ENCODE data around the gene LBX2. TPM values are rescaled to one million over a fixed set of nuclear protein-coding genes. Genes with fewer than 3 reads are reported as not detected.
A peak's percentile ranks its signal among the peaks of the same experiment; 100 is the strongest.

LBX2 gene
- total and polyA plus RNA-seq, 8 donors, result 0.21 to 2.3 (median 1.1) TPM

DNA sequence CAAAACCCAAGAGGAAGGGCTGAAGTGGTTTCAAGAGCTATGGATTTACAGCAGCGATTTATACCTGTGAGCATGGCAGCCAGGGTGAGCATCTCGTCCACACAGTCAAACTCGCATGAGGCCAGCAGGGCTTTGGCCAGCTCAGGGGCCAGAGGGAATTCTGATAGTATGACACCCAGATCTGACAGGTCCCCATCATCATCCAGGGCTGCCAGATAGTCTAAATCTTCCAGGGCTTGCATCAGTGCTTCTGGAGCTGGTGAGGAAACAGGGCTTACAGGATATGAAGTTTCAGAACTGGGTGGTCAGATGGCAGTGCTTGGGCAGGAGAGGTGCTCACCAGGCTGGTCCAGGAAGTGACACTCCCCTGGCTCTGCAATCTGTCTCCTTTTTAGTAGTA lies 23.1 kb upstream of the LBX2 start:
- Histone ChIP-seq H3K4me3 (no peak overlapping the region), H3K36me3 (peaks cover 0 to 12% (median 0%) of the 10 kb centered on the region in 3 donors), H3K27ac (no peak overlapping the region), H3K4me1 (no peaks in the 10 kb centered on the region), H3K9me3 (no peaks in the 10 kb centered on the region), H3K27me3 (peaks cover 0 to 32% (median 3%) of the 10 kb centered on the region in 4 donors)
- ATAC-seq (no peak), FAIRE-seq (no peak), DNase-seq (peak in 1 of 6 donors; percentile 11)
- intact Hi-C loops (cut with DNase I), result no loop called here
- TF ChIP-seq, protein P1, sequence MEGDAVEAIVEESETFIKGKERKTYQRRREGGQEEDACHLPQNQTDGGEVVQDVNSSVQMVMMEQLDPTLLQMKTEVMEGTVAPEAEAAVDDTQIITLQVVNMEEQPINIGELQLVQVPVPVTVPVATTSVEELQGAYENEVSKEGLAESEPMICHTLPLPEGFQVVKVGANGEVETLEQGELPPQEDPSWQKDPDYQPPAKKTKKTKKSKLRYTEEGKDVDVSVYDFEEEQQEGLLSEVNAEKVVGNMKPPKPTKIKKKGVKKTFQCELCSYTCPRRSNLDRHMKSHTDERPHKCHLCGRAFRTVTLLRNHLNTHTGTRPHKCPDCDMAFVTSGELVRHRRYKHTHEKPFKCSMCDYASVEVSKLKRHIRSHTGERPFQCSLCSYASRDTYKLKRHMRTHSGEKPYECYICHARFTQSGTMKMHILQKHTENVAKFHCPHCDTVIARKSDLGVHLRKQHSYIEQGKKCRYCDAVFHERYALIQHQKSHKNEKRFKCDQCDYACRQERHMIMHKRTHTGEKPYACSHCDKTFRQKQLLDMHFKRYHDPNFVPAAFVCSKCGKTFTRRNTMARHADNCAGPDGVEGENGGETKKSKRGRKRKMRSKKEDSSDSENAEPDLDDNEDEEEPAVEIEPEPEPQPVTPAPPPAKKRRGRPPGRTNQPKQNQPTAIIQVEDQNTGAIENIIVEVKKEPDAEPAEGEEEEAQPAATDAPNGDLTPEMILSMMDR (IDR thresholded peaks at IDR 0.05), result no peak
- WGBS, 2 donors, result 54 to 74% methylated on average over 3 of the region's 3 CpGs

DNA sequence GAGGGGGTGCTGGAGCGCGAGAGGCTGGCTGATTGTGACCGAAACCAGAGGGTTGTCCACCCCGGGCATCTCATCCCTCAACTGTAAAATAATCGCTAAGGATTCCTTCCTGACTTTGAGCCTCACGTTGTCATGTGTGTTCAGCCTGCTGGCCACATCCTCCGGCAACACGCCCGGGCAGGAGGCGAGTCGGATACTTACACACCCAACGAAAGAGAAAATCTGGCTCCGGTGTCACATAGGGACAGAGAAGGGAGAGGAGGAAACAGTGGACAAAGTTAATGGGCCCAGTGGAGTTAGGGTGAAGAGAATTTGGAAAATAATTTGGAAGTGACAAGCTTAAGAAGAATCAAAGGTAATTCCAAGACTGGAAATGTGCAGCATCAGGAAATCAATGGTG lies 17.2 kb upstream of the LBX2 start:
- TF ChIP-seq, protein P1 (IDR thresholded peaks at IDR 0.05), result no peak
- intact Hi-C loops (cut with DNase I), result no loop called here
- Histone ChIP-seq H3K36me3 (no peaks in the 10 kb centered on the region), H3K9me3 (no peaks in the 10 kb centered on the region), H3K27ac (no peak overlapping the region), H3K4me1 (peaks cover 0 to 9% (median 0%) of the 10 kb centered on the region in 3 donors), H3K4me3 (peak overlapping the region in 1 of 4 donors; percentile 45), H3K27me3 (peaks cover 0 to 85% (median 14%) of the 10 kb centered on the region in 4 donors)
- no peak for FAIRE-seq
- no peak for ATAC-seq
- no peak for DNase-seq
- 67 to 72% methylated on average over 13 of the region's 13 CpGs for WGBS, 2 donors

DNA sequence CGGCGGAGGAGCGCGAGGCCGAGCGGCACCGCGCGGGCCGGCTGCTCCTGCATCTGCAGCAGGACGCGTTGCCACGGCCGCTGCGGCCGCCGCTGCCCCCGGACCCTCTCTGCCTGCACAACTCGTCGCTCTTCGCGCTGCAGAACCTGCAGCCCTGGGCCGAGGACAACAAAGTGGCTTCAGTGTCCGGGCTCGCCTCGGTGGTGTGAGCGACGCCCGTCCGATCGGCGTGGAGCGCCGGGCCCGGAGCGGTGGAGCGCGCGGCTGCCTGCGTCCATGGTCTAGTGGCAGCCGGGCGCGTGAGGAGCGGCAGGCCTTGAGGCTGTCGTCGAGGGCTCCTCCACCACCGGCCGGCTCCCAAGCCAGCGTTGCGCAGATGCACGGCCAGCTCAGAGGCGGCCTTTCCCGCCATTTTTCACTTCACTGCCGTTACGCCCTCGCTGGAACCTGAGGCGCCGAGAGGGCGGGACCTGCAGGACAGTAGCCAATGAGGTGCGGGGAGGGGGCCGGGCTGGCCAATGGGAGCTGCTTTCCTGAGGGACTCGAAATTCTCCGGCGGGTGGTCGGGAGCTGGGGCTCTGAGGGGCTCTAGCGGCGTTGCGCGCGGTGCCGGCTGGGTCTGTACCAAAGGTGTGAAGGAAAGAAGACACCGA lies 16.7 kb upstream of the LBX2 start:
- Histone ChIP-seq H3K4me3 (peak overlapping the region; percentile 2 to 45 (median 19)), H3K9me3 (no peaks in the 10 kb centered on the region), H3K27ac (no peak overlapping the region), H3K36me3 (no peaks in the 10 kb centered on the region), H3K4me1 (peaks cover 0 to 9% (median 0%) of the 10 kb centered on the region in 3 donors), H3K27me3 (peaks cover 0 to 86% (median 14%) of the 10 kb centered on the region in 4 donors)
- TF ChIP-seq, protein P1 (IDR thresholded peaks at IDR 0.05), result no peak
- FAIRE-seq (no peak), DNase-seq (peak; percentile 62 to 88 (median 72)), ATAC-seq (peak; percentile 84 to 97 (median 92))
- 3 to 5% methylated on average over 65 to 72 of the region's 72 CpGs for WGBS, 2 donors
- intact Hi-C loops (cut with DNase I), result no loop called here

DNA sequence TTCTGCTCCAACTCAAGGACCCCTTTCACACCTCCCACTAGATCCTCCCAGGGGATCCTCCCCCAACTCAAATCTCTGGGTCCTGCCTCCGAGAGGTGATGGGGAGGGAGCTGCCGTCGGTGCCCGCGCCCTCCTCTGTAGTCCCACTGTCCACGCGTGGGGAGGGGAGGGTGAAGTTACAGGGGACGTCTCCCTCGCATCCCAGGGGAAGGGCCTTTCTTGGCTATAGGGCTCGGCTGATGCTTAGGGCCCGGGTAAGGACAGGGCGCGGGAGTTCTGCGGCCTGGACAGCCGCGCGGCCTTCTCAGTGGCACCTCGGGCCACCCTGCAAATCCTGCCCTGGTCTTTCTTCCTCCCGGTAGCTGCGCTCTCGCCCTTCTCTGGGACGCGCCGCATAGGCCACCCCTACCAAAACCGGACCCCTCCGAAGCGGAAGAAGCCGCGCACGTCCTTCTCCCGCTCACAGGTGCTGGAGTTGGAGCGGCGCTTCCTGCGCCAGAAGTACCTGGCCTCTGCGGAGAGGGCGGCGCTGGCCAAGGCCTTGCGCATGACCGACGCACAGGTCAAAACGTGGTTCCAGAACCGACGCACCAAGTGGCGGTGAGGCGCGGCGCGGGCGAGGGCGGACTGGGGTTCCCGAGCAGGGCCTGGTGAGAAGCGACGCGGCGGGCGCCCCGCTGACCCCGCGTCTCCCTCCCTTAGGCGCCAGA lies 16.0 kb upstream of the LBX2 start:
- ATAC-seq, result peak; percentile 5 to 51 (median 30)
- intact Hi-C loops (cut with DNase I), result no loop called here

More for the DNA sequence above, 16.0 kb upstream of the LBX2 start:
- Histone ChIP-seq H3K36me3 (no peaks in the 10 kb centered on the region), H3K27me3 (peaks cover 0 to 80% (median 14%) of the 10 kb centered on the region in 4 donors), H3K27ac (no peak overlapping the region), H3K4me3 (peak overlapping the region; percentile 2 to 45 (median 19)), H3K9me3 (no peaks in the 10 kb centered on the region), H3K4me1 (peaks cover 0 to 9% (median 0%) of the 10 kb centered on the region in 3 donors)
- TF ChIP-seq, protein P1 (IDR thresholded peaks at IDR 0.05), result no peak
- DNase-seq, result peak in 3 of 6 donors; percentile 28 to 71 (median 65)
- 10% methylated on average over 49 to 60 of the region's 60 CpGs for WGBS, 2 donors
- no peak for FAIRE-seq

Data from pancreas (tissue), 10 donors.